DMS 273 (cell line): ENCODE results near the gene ASB16.
A peak's percentile ranks its signal among the peaks of the same experiment; 100 is the strongest.
"Not testable (repeated sequence)": the region's sequence is repeated elsewhere in the genome, so short reads cannot be mapped to it uniquely, and the experiment has no call there.

ENCODE experiments used
- DNase-seq: peaks from one replicate; lab custom pipeline; 2025; ENCODE audit not compliant: unreplicated experiment; lab: John Stamatoyannopoulos, UW

Gene ASB16

DNA sequence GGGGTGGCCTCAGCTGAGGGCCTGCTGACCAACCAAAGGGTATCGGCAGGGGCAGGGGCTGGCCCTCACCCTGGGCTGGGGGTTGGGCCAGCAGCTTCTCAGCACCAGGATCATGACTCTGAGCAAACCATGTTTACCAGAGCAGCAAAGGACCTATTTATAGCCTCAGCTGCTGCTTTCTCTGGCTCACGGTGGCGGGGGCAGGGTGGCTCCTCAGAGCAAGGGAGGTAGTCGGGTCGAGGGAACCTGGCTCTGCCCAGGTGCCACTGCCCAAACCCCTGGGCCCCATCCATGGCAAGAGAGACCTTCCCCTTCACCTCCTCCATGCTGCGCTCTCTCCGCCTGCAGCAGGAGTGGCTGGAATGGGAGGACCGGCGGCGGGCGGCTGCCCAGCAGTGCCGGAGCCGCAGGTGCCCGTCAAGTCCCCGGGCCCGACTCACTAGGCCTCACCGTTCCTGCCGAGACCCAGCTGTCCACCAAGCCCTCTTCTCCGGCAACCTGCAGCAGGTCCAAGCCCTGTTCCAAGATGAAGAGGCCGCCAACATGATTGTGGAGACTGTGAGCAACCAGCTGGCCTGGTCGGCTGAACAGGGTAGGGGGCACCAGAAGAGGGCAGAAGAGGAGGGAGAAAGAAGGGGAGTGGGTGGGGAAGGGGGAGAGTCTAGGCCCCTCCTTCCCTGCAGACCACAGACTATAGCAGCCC, at the start of gene ASB16:
Gene ASB16, plus strand, starts transcription at position 206 of the 703 bp plus-strand sequence. Its CDS starts 86 bp downstream, at position 292.
- peak; percentile 55 for DNase-seq

DNA sequence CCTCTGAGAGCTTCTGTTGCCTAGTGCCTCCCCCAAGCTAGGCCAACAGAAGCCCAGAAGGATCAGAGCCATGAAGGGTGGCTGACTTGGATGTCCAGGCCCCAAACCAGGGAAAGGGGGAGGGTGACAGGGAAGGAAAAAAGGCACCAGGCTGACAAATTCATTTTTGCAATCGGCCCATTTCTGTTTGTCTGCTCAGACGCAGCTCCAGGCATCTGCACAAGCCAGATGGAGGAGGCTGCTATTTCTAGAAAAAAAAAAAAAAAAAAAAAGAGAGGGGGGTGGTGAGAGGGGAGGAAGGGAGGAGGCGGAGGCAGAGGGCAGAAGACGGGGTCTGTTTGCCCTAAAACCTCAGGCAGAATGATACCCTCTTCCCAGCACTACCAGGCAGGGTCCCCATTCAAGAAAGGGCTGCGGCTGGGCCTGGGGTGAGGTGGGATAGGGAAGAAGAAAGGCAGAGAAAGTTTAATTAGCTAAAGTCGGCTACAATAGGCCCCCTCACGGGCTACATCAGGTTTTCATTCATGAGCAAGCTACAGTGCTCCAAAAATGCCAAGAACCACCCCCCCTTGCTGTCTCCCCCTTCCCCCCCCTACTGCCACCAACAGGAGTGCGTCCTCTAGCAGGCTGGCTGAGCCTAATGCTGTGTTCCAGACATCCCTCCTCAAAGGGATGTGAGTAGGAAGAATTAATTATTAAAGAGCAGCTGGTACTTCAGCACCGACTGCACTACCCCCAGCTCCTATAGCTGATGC, 49.5 kb upstream of the ASB16 start:
- peak; percentile 75 for DNase-seq

DNA sequence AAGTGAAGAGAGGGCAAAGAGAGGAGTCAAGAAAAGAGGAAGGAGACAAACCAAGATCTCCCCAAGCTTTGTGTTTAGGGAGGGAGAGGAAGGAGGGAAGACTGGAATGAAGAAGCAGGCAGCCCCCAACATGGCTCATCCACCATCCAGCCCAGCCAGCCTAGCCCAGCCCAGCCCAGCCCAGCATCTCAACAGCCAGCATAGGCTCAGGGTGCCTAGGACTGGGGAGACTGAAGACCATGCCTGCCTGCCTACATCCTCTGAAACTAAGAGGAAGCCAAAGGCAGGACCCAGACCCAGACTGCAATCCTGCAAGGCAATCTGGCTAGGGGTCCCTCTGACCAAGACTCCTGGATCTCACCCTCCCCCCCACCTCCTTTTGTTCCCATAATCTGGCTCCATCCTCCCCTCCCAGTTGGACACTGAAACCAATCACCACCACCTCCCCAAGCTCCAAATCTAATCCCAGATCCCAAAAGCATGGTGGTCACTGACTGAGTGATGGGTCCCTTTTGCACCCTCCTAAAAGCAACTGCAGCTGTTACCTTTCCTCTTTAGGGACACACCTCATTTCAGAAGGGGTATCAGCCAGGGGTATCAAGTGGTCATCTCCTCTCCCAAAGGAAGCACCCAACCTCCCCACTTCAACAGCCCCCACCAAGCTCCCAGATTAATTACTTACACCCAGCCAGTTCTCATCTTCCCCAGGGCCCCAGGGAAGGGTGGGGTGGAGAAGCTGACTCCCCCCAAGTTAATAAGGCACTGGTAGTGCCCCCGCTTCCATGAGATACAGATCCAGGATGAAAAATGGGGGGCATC, 48.3 kb upstream of the ASB16 start:
- DNase-seq = no peak

- DNase-seq = peak; percentile 41
Measured at GRCh38 chr17:44122816-44123355, 47.6 kb upstream of the ASB16 start.

DNA sequence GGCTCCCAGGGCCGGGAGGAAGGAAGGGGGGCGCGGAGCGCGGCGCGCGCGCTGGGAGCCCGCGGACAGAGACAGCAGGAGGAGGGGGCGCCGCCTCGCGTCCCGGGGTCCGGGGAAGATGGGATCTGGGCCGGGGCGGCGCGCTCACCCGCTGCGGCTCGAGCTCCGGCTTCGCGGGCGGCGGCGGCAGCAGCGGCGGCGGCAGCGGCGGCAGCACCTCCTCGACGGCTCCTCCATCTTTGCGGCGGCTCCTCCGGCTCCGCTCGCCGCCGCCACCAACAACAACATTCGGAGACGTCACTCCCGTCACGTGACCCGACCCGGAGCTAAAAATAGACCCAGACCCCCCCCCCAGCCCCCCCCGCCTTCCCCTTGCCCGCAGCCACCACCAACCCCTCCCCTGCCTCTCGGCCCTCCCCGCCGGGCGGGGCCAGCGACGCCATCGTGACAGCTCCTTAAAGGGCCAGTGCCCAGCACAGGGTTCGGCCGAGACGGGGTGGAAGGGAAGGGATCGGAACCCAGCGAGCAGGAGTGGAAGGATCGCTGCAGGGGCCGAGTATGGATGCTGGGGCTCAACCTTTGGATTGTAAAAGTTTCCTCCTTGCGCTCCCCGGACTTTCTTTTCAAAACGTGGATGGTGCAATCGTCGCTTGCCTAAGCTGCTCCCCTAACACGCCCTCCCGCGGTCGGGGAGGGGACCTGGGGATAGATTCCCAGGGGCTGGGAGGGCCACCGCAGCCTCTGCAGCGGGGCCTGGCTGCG, 47.0 kb upstream of the ASB16 start, which contains the start of gene HDAC5:
Gene HDAC5, minus strand, starts transcription at position 286 of the 762 bp plus-strand sequence. CDS start 6,126 bp downstream, outside the sequence.
- peak; percentile 98 for DNase-seq

DNA sequence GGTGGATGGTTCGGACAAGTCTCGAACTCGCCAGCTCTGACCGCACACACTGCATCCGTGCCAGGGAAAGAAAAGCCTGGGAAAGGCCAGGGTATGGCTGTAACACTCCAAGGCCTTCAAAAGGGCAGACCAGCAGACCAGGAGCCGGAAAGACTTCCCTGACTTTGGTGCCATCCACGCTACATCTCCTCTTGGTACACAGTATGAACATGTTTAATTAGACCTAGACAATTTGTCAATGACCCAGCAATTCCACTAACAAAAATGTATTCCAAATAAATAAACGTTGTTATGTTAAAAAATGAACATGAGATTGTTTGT, 46.4 kb upstream of the ASB16 start:
- no peak for DNase-seq

- no peak for DNase-seq
Measured at GRCh38 chr17:44128383-44128782, 42.1 kb upstream of the ASB16 start.

DNA sequence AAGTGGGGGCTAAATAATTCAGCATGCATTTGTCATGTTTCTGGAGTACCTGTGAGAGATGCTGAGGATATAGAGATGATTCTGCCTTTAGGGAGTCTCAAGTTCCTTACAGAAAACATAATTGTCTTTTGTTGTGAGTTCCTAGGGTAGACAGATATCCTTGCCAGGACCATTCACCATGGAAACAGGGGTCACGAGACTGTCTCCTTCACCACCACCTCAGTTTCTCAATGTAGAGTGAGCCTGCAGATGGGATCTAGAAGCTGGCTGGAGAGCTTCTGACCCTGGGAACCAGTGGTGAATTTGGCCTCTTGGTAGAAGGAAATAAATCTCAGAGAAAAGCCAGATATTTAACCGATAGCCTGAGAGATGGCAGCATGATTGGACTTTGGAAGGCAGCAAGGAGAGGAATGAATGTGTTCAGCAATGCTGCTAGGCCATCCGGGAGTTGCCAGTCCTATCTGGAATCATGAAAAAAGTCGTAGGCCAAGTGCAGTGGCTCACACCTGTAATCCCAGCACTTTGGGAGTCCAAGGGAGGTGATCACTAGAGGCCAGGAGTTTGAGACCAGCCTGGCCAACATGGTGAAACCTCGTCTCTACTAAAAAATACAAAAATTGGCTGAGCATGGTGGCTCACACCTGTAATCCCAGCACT, 39.7 kb upstream of the ASB16 start:
- DNase-seq = no peak

- not testable (repeated sequence) for DNase-seq
Measured at GRCh38 chr17:44131372-44131771, 39.1 kb upstream of the ASB16 start.

GRCh38 chr17:44132275-44132821, 38.2 kb upstream of the ASB16 start:
- DNase-seq = no peak

GRCh38 chr17:44133918-44134476, 36.5 kb upstream of the ASB16 start:
- DNase-seq = no peak

GRCh38 chr17:44134752-44135568, 35.5 kb upstream of the ASB16 start:
- DNase-seq = no peak

DNA sequence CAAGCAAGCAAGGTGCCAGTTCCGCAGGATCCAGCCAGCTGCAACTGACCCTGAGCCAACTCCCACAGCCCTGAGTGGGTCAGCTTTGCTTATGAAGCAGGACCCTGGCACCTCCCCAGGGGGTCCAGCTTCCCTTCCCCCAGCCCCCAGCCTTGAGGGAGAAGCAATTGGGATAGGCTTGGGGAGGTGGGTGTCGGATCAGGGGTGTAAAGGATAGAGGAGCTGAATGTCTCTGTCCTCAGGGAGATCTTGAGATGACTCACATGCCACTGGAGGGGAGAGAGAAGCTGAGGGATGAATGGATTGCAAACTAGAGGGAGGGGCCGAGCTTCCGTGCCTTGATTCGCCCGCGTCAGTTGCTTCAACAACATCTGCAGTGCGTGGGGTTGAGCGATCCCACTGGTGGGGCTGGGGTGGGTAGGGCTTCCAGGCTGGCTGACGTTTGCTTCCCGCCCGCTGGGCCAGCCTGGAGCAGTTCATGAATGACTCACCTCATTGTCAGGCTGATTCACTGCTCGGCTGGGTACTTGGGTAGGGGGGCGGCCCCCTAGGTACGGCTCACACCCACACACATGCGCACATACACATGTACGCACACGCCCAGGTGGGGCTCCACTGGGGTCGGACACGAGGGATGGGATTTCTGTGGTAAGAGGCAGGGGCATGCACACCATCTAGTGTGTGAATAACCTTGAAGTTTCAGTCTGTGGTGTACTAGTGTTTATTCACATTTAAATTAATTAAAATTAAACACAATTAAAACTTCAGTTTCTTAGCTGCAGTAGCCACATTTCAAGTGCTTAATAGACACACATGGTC, 32.4 kb upstream of the ASB16 start:
- DNase-seq = peak; percentile 92

- DNase-seq = not testable (repeated sequence)
Measured at GRCh38 chr17:44143921-44144320, 26.6 kb upstream of the ASB16 start.

GRCh38 chr17:44144966-44145739, 25.4 kb upstream of the ASB16 start:
- DNase-seq = no peak

GRCh38 chr17:44146375-44147346, 23.8 kb upstream of the ASB16 start:
- DNase-seq = no peak
